Left ventricle myocardium inferior (tissue), 1 donor: ENCODE measurements around the gene PTPRN2. TPM values are rescaled to one million over a fixed set of nuclear protein-coding genes. Genes with fewer than 3 reads are reported as not detected.

Experiments used
- DNase-seq: peaks from one replicate; pipeline ENCODE4 v3.0.0-alpha.2; 2020
- H3K27ac ChIP-seq: fragments of 200-600 bp; replicated peaks from 2 replicates; pipeline ENCODE4 v1.8.0; 2021
- H3K27me3 ChIP-seq: fragments of 200-600 bp; 2 replicates; pipeline ENCODE4 v1.8.0; 2021; ENCODE audit warnings: low read depth
- H3K36me3 ChIP-seq: fragments of 200-600 bp; 2 replicates; pipeline ENCODE4 v1.8.0; 2021
- H3K4me1 ChIP-seq: fragments of 200-600 bp; 2 replicates; pipeline ENCODE4 v1.8.0; 2021
- H3K4me3 ChIP-seq: fragments of 200-600 bp; 2 replicates; pipeline ENCODE4 v1.8.0; 2021; ENCODE audit warnings: mild to moderate bottlenecking, moderate library complexity
- H3K9me3 ChIP-seq: fragments of 200-600 bp; replicated peaks from 2 replicates; pipeline ENCODE4 v1.8.0; 2021
- intact Hi-C: fragments of 100-400 bp; cut with micrococcal nuclease; formaldehyde crosslinking; loops from one replicate; pipeline ENCODE4 v1.11.0; 2022
- total RNA-seq: library from RNA; stranded (reverse); fragmentation: NEBNext Ultra II Directional; extraction: Animal tissue kit (Norgen Biotek cat#: 25700); gene quantifications from one replicate; pipeline ENCODE4 v1.2.1, GENCODE V29; 2021
- TF ChIP-seq, protein P1 (sequence below): fragments of 200-600 bp; IDR thresholded peaks from 2 replicates; pipeline ENCODE4 v1.8.0; 2021; ENCODE audit warnings: antibody characterized with exemption, mild to moderate bottlenecking, borderline replicate concordance
- donor health status: DM: no; HTN: yes; CAD: no; lungs with severe emphysema.

Gene PTPRN2
- total RNA-seq, 1 donor from 2014 or later: 1.3 TPM

DNA sequence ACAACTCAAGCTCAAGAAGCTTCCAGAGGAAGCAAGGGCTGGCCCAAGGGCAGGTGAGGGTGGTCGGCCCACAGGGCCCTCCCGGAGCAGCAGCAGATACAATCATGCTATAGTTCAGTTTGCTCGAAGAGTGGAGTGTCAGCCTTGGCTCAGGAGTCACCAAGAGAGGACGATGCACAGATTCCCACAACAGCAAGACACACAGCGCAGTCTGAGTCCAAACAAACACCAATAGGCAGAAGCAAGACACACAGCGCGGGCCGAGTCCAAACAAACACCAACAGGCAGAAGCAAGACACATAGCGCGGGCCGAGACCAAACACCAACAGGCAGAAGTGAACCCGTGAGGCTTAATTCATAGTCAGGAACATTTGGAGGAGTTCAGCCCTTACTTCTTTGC is 138.4 kb downstream of the PTPRN2 start:
- intact Hi-C loops: no loop called here
- TF ChIP-seq, protein P1, sequence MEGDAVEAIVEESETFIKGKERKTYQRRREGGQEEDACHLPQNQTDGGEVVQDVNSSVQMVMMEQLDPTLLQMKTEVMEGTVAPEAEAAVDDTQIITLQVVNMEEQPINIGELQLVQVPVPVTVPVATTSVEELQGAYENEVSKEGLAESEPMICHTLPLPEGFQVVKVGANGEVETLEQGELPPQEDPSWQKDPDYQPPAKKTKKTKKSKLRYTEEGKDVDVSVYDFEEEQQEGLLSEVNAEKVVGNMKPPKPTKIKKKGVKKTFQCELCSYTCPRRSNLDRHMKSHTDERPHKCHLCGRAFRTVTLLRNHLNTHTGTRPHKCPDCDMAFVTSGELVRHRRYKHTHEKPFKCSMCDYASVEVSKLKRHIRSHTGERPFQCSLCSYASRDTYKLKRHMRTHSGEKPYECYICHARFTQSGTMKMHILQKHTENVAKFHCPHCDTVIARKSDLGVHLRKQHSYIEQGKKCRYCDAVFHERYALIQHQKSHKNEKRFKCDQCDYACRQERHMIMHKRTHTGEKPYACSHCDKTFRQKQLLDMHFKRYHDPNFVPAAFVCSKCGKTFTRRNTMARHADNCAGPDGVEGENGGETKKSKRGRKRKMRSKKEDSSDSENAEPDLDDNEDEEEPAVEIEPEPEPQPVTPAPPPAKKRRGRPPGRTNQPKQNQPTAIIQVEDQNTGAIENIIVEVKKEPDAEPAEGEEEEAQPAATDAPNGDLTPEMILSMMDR: no peak
- no peak for DNase-seq

DNA sequence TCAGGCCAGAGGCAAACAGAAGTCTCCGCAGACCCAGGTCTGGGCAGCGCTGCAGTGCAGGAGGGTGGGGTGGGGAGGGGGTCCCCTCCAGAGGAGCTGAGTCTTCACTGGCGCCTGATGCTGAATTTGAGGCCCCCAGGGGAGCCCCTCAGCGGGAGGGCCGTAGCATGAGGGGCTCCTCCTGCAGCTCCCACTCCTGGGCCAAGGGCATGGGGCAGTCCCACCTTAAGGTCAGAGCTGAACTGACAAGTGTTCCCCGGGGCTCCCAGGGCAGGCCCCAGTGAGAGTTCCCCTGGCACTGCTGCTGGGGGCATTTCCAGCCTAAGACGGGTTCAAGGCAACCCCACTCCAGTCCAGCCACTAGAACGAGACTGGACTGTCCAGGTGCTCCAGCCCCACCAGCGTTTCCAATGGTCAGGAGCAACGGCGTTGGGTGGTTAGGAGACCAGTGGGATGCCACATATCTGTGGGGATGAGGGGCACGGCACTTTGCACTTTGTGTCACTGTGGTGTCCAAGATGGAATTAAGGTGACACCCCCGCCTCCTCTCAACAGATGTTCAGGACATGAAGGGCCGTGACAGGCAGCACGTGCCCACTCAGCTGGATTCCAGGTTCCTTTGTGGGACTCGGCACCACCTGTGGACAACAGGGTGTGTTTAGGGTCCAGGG is 139.1 kb downstream of the PTPRN2 start:
- Histone ChIP-seq H3K4me1 (no peaks in the 10 kb centered on the region), H3K27ac (no peak overlapping the region), H3K4me3 (no peak overlapping the region), H3K27me3 (peaks cover 68% of the 10 kb centered on the region), H3K36me3 (no peaks in the 10 kb centered on the region), H3K9me3 (no peaks in the 10 kb centered on the region)
- no peak for DNase-seq
- intact Hi-C loops: no loop called here
- TF ChIP-seq, protein P1: no peak

More for the DNA sequence above, 138.4 kb downstream of the PTPRN2 start:
- no peaks in the 10 kb centered on the region for H3K9me3 ChIP-seq
- no peaks in the 10 kb centered on the region for H3K4me1 ChIP-seq
- H3K36me3 ChIP-seq: no peaks in the 10 kb centered on the region
- peaks cover 61% of the 10 kb centered on the region for H3K27me3 ChIP-seq
- H3K4me3 ChIP-seq: no peak overlapping the region
- no peak overlapping the region for H3K27ac ChIP-seq

DNA sequence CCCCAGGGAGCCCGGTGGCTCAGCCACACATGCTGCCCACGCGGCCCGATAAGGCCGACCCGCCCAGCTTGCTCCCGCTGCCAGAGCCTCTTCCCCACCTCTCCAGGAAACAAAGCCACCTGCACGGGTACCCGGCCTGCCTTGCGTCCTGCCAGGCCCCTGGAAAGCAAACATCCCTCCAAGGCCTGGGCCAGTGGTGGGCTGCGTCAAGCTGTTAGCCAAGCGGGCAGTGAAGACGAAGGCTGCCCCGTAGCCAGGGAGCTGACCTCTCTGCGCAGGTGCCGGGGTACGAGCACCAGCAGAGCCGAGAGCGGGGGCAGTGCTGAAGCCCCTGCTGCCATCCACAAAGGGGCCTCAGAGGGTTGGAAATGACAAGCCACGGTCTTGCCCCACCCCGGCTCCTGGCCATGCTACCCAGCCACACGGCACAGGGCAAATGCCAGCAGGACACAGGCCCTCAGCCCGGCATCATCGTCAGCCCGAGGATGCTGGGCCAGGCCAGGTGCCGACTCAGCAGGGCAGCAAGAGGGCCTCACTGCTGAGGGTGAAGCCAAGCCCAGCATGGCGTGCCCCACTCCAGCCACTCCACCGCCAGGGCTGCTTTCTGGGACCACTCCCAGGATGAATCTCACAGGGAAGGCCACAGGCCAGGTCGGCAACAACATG is 140.0 kb downstream of the PTPRN2 start:
- no peak for DNase-seq
- intact Hi-C loops: no loop called here

DNA sequence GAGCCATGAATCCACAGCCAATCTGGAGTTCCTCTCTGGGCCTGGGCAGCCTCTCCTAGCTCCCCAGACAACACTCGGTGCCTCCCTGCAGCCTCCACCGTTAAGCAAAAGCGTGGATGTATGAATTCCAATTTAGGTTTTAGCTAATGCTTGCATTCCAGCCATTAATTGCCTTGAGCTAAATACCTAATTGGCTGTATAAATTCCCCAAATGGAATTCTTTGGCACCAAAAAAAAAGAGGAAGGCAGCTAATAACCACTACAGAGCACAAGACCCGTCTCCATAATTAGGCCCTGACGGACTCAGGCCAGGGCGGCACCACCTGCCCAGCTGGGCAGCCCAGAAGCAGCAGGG is 140.5 kb downstream of the PTPRN2 start:
- no peaks in the 10 kb centered on the region for H3K9me3 ChIP-seq
- no peaks in the 10 kb centered on the region for H3K36me3 ChIP-seq
- peaks cover 68% of the 10 kb centered on the region for H3K27me3 ChIP-seq
- no peak for DNase-seq
- H3K27ac ChIP-seq: no peak overlapping the region
- TF ChIP-seq, protein P1: no peak
- no peak overlapping the region for H3K4me3 ChIP-seq
- intact Hi-C loops: no loop called here
- H3K4me1 ChIP-seq: no peaks in the 10 kb centered on the region

More for the DNA sequence above, 140.0 kb downstream of the PTPRN2 start:
- Histone ChIP-seq H3K27ac (no peak overlapping the region), H3K4me1 (no peaks in the 10 kb centered on the region), H3K36me3 (no peaks in the 10 kb centered on the region), H3K4me3 (no peak overlapping the region), H3K9me3 (no peaks in the 10 kb centered on the region), H3K27me3 (peaks cover 73% of the 10 kb centered on the region)
- TF ChIP-seq, protein P1: no peak

DNA sequence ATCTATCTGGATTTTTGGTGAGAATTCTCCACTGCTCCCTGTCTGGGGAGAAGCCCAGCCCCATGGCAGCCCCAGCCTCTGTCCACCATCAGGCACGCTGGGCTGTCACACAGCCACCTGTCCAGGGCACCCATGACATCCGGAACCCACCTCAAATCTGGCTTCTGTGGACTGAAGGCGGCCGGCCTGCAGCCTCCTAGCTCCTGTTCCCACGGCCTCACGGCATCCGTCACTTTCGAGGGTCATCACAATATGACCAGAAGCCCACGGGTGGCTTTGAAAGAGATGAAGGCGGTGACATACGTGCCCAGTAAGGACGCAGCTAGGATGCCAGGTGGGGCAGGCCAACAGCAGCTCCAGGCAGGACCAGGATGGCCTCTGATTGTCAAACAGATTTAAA is 140.9 kb downstream of the PTPRN2 start:
- DNase-seq: no peak
- H3K36me3 ChIP-seq: no peaks in the 10 kb centered on the region
- H3K4me3 ChIP-seq: no peak overlapping the region
- H3K9me3 ChIP-seq: no peaks in the 10 kb centered on the region
- TF ChIP-seq, protein P1: no peak
- intact Hi-C loops: no loop called here
- H3K27me3 ChIP-seq: peaks cover 68% of the 10 kb centered on the region
- H3K27ac ChIP-seq: no peak overlapping the region
- H3K4me1 ChIP-seq: no peaks in the 10 kb centered on the region
